ENCODE results near the gene MSX1.
"Not testable (repeated sequence)": the region's sequence is repeated elsewhere in the genome, so short reads cannot be mapped to it uniquely, and the experiment has no call there.

The MSX1 gene

GRCh38 chr4:4859325-4859798 lies at the start of gene MSX1:
Gene MSX1, plus strand, starts transcription at chr4:4859665. Its CDS starts 235 bp downstream, at chr4:4859900.
- FAIRE-seq = no peak
- DNase-seq (ENCODE audit: extremely low spot score, insufficient read length, low read depth) = peak; percentile 57

GRCh38 chr4:4810092-4810774 lies 49.2 kb upstream of the MSX1 start:
- DNase-seq (ENCODE audit: extremely low spot score, insufficient read length, low read depth) (no peak), FAIRE-seq (no peak)

- DNase-seq (ENCODE audit: extremely low spot score, insufficient read length, low read depth) (no peak), FAIRE-seq (no peak)
Measured at GRCh38 chr4:4810778-4811177, 48.7 kb upstream of the MSX1 start.

DNA sequence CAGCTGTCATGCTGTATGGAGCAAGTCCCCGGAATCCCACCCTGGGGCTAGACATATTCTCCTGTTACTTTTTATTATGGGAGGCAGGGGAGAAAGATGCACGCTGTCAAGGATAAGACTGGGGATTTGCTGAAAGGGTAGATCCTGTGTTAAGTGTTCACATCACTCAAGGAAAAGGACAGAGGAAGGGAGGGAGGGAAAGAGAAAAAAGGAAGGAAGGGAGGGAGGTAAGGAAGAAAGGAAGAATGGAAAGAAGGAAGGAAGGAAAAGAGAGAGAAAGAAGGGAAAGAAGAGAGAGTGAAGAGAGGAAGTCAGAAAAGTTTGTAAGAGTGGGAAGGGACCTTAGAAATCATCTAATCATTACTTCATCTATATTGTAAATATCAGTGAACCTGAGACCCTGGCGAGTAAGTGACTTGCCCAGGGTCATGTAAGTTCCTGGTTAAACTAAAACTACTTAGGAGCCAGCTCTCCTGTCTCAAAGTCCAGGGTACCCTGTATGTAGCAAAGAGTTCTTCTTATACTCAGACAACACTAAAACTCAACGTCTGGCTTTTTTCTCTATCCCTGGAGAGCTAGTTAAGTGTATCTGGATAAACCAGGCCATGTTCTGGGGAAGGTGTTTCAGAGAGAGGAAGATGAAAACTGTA lies 47.2 kb upstream of the MSX1 start:
- DNase-seq (ENCODE audit: extremely low spot score, insufficient read length, low read depth) = no peak

DNA sequence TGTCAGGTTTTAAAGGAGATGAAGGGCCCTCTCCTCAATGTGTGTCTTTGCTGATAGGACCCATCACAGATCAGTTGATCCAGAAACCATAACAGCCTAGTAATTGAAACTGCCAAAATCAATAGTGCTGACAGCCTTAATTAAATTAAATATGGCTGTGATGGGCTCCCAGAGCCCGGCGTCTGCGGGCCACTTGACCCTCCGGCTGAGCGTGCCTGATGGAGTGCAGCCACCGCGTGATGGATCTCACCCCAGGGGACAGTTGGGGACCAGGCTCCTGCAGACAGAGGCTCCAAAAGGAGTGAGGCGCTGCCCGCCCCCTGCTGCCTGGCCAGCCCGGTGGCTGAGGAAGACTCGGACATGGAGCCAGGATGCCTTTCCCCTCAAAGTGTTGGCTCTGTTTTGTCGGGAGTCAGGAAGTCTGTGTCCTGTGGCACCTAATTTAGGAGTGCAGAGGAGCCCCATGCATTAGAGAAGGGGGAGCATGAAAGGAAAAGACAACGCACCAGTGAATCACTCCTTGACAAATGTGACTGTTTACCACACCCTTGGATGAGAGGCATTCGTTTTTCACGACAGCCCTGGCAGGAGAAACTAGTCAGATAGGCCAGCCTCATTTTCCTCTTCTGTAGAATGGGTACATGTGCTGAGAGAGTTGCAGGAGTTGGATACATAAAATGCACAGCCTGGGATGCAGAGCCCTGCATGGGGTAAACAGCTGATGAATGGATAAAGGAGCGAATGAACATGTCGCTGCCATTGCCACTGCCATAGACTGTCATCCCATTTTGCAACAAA lies 40.9 kb upstream of the MSX1 start:
- FAIRE-seq (no peak), DNase-seq (ENCODE audit: extremely low spot score, insufficient read length, low read depth) (no peak)

More for the DNA sequence above, 47.2 kb upstream of the MSX1 start:
- FAIRE-seq = no peak

DNA sequence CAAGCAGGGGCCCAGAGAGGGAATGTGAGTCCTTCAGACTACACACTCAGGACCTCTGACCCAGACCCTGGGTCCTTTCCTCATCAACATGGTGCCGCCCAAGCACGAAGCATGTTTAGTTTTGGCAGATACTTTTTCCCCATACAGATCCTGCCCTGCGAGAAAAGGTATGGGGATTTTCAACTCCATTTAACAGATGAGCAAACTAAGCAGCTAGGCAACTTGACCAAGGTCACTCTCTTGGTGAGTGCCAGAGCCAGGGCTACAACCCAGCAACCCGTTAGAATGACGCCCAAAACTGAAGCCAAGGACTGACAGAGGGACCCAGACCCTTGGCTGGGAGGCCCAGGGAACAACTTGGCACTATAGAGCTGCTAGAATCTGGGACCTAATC lies 40.3 kb upstream of the MSX1 start:
- no peak for FAIRE-seq
- DNase-seq (ENCODE audit: extremely low spot score, insufficient read length, low read depth) = no peak

GRCh38 chr4:4820261-4820660 lies 39.2 kb upstream of the MSX1 start:
- FAIRE-seq = no peak

DNA sequence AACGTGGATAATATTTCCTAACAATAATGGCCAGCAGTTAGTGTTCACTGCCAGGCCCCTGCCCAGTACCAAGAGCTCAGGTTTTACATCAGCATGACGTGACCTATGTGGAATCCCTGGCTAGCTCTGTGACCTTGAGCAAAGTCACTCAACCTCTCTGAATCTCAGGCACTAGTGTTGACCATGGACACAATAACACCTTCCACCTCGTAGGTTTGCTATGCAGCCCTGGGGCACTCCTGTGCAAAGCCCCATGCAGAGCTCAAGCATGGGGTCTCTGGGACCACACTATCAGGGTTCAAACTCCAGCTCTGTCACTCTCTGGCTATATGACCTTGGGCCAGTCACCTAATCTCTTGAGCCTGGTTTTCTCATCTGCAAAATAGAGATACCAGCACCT lies 38.7 kb upstream of the MSX1 start:
- no peak for DNase-seq (ENCODE audit: extremely low spot score, insufficient read length, low read depth)
- no peak for FAIRE-seq

More at GRCh38 chr4:4820261-4820660, 39.2 kb upstream of the MSX1 start:
- no peak for DNase-seq (ENCODE audit: extremely low spot score, insufficient read length, low read depth)

- no peak for DNase-seq (ENCODE audit: extremely low spot score, insufficient read length, low read depth)
- FAIRE-seq = no peak
Measured at GRCh38 chr4:4821577-4821976, 37.9 kb upstream of the MSX1 start.

DNA sequence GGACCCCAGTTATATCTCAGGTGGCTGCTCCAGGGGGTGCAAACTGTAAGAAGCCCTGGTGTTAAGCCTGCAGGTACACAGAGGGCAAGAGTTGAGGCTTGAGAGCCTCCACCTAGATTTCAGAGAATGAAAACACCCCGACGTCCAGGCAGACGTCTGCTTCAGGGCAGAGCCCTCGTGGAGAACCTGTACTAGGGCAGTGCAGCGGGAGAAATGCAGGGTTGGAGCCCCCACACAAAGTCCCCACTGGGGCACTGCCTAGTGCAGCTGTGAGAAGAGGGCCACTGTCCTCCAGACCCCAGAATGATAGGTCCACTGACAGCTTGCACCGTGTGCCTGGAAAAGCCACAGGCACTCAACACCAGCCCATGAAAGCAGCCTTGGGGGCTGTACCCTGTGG lies 37.2 kb upstream of the MSX1 start:
- not testable (repeated sequence) for FAIRE-seq; DNase-seq (ENCODE audit: extremely low spot score, insufficient read length, low read depth)

DNA sequence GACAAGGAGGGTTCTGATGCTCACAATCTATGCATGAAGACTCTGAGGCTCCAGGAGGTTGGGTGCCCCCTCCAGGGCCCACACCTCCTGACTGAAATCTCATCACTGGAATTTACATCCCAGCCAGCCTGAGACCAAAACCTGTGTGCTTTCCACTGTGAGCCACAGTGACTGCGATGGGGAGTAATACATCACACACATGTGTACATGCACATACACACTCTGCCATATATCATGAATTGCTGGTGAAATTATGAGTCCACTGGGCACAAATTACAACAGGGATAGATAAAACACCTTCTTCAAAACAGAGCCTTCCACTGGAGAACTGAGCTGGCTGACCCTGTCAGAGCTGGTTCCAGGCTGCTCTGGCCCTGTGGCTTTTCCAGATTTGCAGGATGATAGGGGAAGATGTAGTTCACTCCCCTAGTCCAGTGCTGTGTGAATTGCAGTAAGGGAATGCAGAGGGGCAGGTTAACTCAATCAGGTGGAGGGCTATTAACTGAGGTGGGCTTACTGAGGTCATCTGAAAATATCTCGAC lies 35.8 kb upstream of the MSX1 start:
- FAIRE-seq = no peak
- DNase-seq (ENCODE audit: extremely low spot score, insufficient read length, low read depth) = no peak

GRCh38 chr4:4824232-4824631 lies 35.2 kb upstream of the MSX1 start:
- DNase-seq (ENCODE audit: extremely low spot score, insufficient read length, low read depth) (no peak), FAIRE-seq (no peak)

DNA sequence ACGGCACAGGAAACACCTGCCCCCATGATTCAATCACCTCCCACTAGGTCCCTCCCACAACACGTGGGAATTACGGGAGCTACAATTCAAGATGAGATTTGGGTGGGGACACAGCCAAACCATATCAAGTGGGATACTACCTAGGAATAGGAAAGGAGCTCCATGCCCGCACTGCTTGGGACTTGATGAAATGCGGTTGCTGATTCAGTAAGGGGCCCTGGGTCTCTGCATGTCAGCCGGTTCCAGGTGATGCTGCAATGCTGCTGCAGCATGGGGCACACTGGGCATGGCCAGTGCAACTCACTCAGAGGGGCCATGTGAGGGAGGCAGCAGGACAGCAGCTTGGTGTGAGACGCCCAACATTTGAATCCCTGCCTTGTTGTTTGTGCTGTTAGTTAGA lies 34.0 kb upstream of the MSX1 start:
- DNase-seq (ENCODE audit: extremely low spot score, insufficient read length, low read depth) (no peak), FAIRE-seq (no peak)

GRCh38 chr4:4829837-4830236 lies 29.6 kb upstream of the MSX1 start:
- no peak for FAIRE-seq
- no peak for DNase-seq (ENCODE audit: extremely low spot score, insufficient read length, low read depth)

- no peak for FAIRE-seq
- no peak for DNase-seq (ENCODE audit: extremely low spot score, insufficient read length, low read depth)
Measured at GRCh38 chr4:4831266-4831665, 28.2 kb upstream of the MSX1 start.

DNA sequence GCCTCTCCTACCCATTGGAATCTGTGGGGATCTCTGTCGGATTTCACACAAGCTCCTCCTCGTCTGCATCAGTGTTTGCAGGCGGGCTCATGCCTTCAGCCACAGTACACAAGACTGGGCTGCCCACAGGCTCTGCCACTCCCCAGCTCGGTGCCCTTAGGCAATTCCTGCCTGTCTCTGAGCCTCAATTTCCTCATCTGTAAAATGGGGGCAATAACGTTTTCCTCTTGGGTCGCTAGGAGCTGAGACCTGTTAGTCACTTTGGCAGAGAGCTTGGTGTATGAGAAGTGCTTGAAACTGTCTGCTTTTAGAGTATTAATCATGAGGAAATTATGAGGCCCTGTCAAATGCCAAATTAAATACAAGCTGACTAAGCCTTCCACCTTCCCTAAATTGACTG lies 27.6 kb upstream of the MSX1 start:
- FAIRE-seq (no peak), DNase-seq (ENCODE audit: extremely low spot score, insufficient read length, low read depth) (no peak)

DNA sequence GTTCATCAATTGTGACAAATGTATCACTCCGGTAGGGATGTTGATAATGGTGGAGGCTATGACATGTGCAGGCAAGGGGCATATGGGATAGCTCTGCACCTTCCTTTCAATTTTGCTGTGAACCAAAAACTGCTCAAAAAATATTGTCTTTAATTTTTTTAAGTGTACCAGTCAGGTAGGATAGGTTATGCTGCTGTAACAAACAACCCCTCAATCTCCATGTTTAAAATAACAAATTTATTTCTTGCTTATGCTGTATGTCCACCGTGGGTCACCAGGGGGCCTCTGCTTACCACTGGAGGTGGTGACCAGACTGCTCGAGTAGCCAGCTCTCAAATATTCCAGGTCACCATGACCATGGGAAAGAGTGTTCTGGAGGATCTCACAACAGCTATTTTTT lies 23.4 kb upstream of the MSX1 start:
- FAIRE-seq (no peak), DNase-seq (ENCODE audit: extremely low spot score, insufficient read length, low read depth) (no peak)

DNA sequence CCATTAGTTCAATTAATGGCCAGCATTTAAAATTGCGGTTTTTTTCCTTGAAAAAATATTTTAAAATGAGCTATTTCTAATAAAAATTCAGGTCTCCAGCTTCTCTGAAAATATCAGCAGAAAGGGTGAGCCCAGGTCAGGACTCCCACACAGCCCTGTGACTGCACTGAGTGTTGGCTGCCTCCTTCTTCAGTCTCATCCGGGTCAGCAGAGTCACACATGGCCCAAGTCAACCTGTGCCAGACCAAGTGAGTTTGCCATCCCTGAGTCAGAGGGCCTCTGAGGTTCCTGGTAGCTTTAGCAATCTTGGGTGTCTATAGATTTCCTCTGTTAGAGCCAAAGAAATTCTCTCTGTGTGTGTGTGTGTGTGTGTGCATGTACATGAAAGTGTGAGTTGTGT lies 22.1 kb upstream of the MSX1 start:
- no peak for DNase-seq (ENCODE audit: extremely low spot score, insufficient read length, low read depth)
- no peak for FAIRE-seq

DNA sequence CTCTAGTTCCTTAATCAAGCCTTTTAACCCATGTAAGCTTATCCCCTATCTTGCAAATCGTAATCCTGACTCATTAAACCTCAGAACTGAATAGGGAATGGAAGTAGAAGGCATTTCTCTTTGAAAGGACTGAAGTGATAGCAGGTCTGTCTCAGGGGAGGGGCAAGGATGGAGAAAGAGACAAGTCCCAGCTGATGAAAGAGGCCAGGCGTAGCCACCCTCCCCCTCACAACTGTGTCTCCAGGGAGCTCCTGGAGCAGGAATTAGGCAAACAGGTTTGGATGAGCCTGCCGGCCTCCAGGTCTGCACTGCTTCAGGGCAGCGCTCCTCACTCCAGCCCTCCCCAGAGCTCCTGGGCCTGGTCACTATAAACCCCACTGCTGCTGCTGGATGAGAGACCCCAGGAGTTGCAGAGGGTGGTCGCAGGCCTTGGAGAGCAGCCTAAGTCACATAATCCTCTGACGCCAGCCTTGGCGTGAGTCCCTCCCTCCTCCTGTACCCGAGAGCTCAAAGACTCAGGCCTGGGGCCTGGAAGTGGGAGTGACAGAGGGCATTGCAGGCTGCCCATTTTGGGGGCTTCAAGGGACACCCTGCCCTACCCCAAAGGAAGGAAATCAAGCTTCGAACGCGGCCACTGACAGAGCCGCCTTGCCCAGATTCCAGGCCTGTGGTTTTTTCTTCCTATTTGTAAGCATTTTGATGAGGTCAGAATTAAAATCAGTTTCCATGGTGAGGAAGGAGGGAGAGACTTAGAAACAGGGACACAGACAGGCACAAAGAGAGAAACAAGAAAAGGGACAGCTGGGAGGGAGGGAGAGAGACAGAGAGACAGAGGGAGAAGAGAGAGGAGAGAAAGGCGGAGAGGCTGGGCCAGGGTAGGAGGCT lies 21.2 kb upstream of the MSX1 start:
- FAIRE-seq (no peak), DNase-seq (ENCODE audit: extremely low spot score, insufficient read length, low read depth) (no peak)

All from GM18507 (cell line).